ENCODE data around the gene COMMD3. TPM values are rescaled to one million over a fixed set of nuclear protein-coding genes. Genes with fewer than 3 reads are reported as not detected.

COMMD3 gene
- total and polyA plus RNA-seq, 2 donors (not counting 1 experiment from before 2014, with no cell fraction given), result 46.0 to 74.3 TPM

- Histone ChIP-seq H4K20me1 (ENCODE audit: control insufficient read depth, insufficient read depth, low read length, poor library complexity, severe bottlenecking) (no peaks in the 10 kb centered on the region), H3K27me3 (replicated peaks in 1 of 4; ENCODE audit: control extremely low read depth in 1 of 4, control insufficient read depth in 3 of 4, insufficient read depth in 4 of 4, low read length in 3 of 4) (peaks cover 19 to 86% (median 73%) of the 10 kb centered on the region in 4 experiments), H3K4me1 (ENCODE audit: control insufficient read depth in 2 of 2, insufficient read depth in 2 of 2, low read length in 2 of 2) (peaks cover 24 to 57% of the 10 kb centered on the region in 2 donors), H3K9me3 (ENCODE audit: control extremely low read depth in 1 of 3, control insufficient read depth in 2 of 3, insufficient read depth in 1 of 3, low read length in 2 of 3) (peaks cover 9 to 15% (median 14%) of the 10 kb centered on the region in 3 donors), H3K4me3 (ENCODE audit: control extremely low read depth in 1 of 5, extremely low read depth in 1 of 5, insufficient read depth in 1 of 5, low read depth in 2 of 5, low read length in 4 of 5) (no peak overlapping the region), H3K36me3 (replicated peaks in 1 of 2; ENCODE audit: control extremely low read depth in 1 of 2, control insufficient read depth in 1 of 2, extremely low read depth in 1 of 2, insufficient read depth in 2 of 2, low read length in 1 of 2) (no peaks in the 10 kb centered on the region), H3K79me2 (ENCODE audit: control insufficient read depth, insufficient read depth, low read length) (no peaks in the 10 kb centered on the region), H3K27ac (ENCODE audit: low read length in 2 of 2) (no peak overlapping the region), H3K4me2 (replicated peaks; ENCODE audit: low read depth, low read length, poor library complexity, severe bottlenecking) (no peak overlapping the region), H3K9ac (ENCODE audit: low read length) (no peak overlapping the region), H2AFZ (ENCODE audit: insufficient read depth, low read depth, low read length, poor library complexity, severe bottlenecking) (no peak overlapping the region)
- ChIA-PET POLR2A (interaction anchor here (1.0 kb wide), 1 partner anchor 37 kb away, joined by 3 read pairs; no protein-coding TSS in a partner anchor), CTCF (interaction anchor here (1.4 to 1.5 kb wide), 2 partner anchors 339 to 349 kb away, joined by 3 read pairs; partner anchors contain the start of gene DNAJC1)
- ATAC-seq (ENCODE audit: low read depth), result no peak
- Mint-ChIP-seq H3K9me3 (ENCODE audit: insufficient read depth) (peaks cover 2% of the 10 kb centered on the region), H3K4me1 (peaks cover 25% of the 10 kb centered on the region), H3K27ac (peak overlapping the region; percentile 56), H3K27me3 (peaks cover 67% of the 10 kb centered on the region), H3K4me3 (peak overlapping the region; percentile 49)
- intact Hi-C loops (cut with micrococcal nuclease), result loop anchor here (2.0 kb wide), 1 partner anchor 94 kb away; no protein-coding TSS in a partner anchor
- TF ChIP-seq EZH2 (IDR thresholded peaks at IDR 0.05; ENCODE audit: borderline replicate concordance, insufficient read depth, low read depth, low read length, poor library complexity, severe bottlenecking) (no peak), CTCF (IDR thresholded peaks at IDR 0.05) (no peak)
- peak; percentile 53 for DNase-seq
- WGBS (ENCODE audit: insufficient coverage), result no CpG with 5 or more reads among the region's 3 CpGs
Observed at GRCh38 chr10:22342421-22342820, 26.2 kb downstream of the COMMD3 start.

GRCh38 chr10:22343731-22344130 lies 27.5 kb downstream of the COMMD3 start:
- H3K4me1 ChIP-seq (ENCODE audit: control insufficient read depth in 2 of 2, insufficient read depth in 2 of 2, low read length in 2 of 2), result peaks cover 24 to 47% of the 10 kb centered on the region in 2 donors
- intact Hi-C loops (cut with micrococcal nuclease), result loop anchor here (2.0 kb wide), 2 partner anchors 93 to 131 kb away; no protein-coding TSS in a partner anchor
- H3K36me3 ChIP-seq (replicated peaks in 1 of 2; ENCODE audit: control extremely low read depth in 1 of 2, control insufficient read depth in 1 of 2, extremely low read depth in 1 of 2, insufficient read depth in 2 of 2, low read length in 1 of 2), result no peaks in the 10 kb centered on the region
- WGBS (ENCODE audit: insufficient coverage), result no CpG with 5 or more reads among the region's 3 CpGs
- DNase-seq (no peak), ATAC-seq (ENCODE audit: low read depth) (no peak)
- H3K27ac ChIP-seq (ENCODE audit: low read length in 2 of 2), result no peak overlapping the region
- H3K4me3 ChIP-seq (ENCODE audit: control extremely low read depth in 1 of 5, extremely low read depth in 1 of 5, insufficient read depth in 1 of 5, low read depth in 2 of 5, low read length in 4 of 5), result no peak overlapping the region
- H3K27ac Mint-ChIP-seq, result no peak overlapping the region
- ChIA-PET CTCF (interaction anchor here (0.8 to 1.9 kb wide), 6 partner anchors 22 to 846 kb away, joined by 3 to 6 read pairs (median 4); partner anchors contain the start of genes BMI1 and DNAJC1), POLR2A (interaction anchor here (0.7 to 1.8 kb wide), 4 partner anchors 11 to 341 kb away, joined by 3 to 6 read pairs (median 4); partner anchors contain the start of genes COMMD3 and DNAJC1)
- H3K4me3 Mint-ChIP-seq, result no peak overlapping the region
- H3K79me2 ChIP-seq (ENCODE audit: control insufficient read depth, insufficient read depth, low read length), result no peaks in the 10 kb centered on the region
- peaks cover 25% of the 10 kb centered on the region for H3K4me1 Mint-ChIP-seq
- H3K4me2 ChIP-seq (replicated peaks; ENCODE audit: low read depth, low read length, poor library complexity, severe bottlenecking), result no peak overlapping the region
- peaks cover 2% of the 10 kb centered on the region for H3K9me3 Mint-ChIP-seq (ENCODE audit: insufficient read depth)
- H3K9me3 ChIP-seq (ENCODE audit: control extremely low read depth in 1 of 3, control insufficient read depth in 2 of 3, insufficient read depth in 1 of 3, low read length in 2 of 3), result peaks cover 8 to 14% (median 13%) of the 10 kb centered on the region in 3 donors
- H3K27me3 Mint-ChIP-seq, result peaks cover 57% of the 10 kb centered on the region
- peaks cover 15 to 76% (median 62%) of the 10 kb centered on the region in 4 experiments for H3K27me3 ChIP-seq (replicated peaks in 1 of 4; ENCODE audit: control extremely low read depth in 1 of 4, control insufficient read depth in 3 of 4, insufficient read depth in 4 of 4, low read length in 3 of 4)
- no peak for TF ChIP-seq EZH2 (IDR thresholded peaks at IDR 0.05; ENCODE audit: borderline replicate concordance, insufficient read depth, low read depth, low read length, poor library complexity, severe bottlenecking)
- no peaks in the 10 kb centered on the region for H4K20me1 ChIP-seq (ENCODE audit: control insufficient read depth, insufficient read depth, low read length, poor library complexity, severe bottlenecking)
- H3K9ac ChIP-seq (ENCODE audit: low read length), result no peak overlapping the region
- H2AFZ ChIP-seq (ENCODE audit: insufficient read depth, low read depth, low read length, poor library complexity, severe bottlenecking), result no peak overlapping the region

Data from B cell (primary cell).